SK-N-SH (cell line): ENCODE results near the gene FZD4.

Experiments used
- CTCF ChIP-seq: fragments of 200-600 bp; sonication (generic); IDR thresholded peaks from 2 replicates; pipeline ENCODE4 v1.6.1; 2017; ENCODE audit warnings: antibody characterized with exemption, mild to moderate bottlenecking, moderate library complexity
- REST ChIP-seq: IDR thresholded peaks from 2 replicates; pipeline ENCODE4 v1.6.1; 2012; ENCODE audit warnings: mild to moderate bottlenecking, low read depth, low read length, moderate library complexity
- SIN3A ChIP-seq: IDR thresholded peaks from 2 replicates; pipeline ENCODE4 v1.6.1; 2012; ENCODE audit warnings: low read depth, mild to moderate bottlenecking, low read length, moderate library complexity, borderline replicate concordance

DNA sequence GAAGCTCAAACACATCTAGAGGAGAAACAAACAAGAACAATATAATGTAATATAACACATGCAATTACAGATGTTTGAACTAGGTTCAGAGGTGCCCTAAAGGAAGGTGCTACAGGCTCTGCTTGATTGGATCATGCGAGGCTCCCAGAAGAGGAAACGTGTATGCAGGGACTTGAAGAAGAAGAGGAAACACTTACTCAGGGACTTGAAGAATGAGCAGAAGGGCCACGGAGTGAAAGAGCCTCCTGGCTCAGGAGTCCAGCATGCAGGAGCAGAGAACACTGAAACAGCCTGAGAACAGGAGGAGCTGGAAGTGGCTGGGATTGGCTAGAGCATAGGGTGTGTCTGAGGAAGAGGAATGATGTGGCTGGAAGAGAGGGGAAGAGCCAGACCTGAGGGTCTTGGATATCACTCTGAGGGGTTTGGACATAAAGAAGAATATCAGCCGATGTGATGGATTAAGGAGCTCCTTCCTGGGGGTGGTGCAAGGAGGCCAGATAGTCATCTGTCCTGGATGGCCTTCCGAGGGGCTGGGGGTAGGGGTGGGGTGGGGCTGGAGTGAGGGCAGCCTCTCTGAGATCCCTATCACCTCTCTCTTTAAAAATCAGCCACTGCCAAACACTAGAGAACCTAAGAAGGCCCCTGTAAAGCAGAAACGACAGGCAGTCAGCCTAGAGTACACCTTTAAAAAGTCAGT, 16.8 kb downstream of the FZD4 start:
- TF ChIP-seq SIN3A (no peak), CTCF (no peak), REST (no peak)
